ENCODE measurements around the gene CSNK2B.
A peak's percentile ranks its signal among the peaks of the same experiment; 100 is the strongest.

CSNK2B gene

DNA sequence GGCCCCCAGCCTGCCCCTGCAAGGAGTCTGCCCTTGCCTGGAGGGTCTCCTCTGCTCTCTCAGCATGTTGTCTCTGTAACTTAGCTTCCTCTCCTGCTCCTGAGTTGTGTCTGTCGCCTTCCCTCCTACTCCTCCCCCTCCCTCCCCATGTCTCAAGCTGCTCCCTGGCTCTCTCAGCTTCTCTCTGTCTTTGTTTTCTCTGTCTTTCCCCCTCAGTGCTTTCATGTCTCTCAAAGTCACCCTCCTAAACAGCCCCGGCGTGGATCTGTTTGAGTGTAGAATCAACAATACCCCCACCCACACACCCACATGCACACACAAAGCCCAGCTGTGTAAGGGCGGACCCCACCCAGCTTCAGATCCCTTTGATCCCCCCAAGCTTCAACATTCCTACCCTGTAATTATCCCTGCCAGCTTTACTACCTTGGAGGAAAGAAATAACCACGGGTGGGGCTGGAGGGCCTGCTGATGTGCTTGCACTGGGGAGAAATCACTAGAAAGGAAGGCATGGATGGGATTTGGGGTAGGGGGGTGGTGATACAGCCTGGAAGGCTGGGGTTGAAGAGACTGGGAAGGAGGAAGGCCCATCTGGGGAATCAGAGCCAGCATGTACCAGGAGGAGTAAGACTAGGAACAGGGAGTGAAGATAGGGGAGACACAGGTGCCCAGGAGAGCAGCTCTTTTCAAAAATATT lies 48.3 kb downstream of the CSNK2B start:
- H3K27ac ChIP-seq = no peak overlapping the region
- TF ChIP-seq, protein P1, sequence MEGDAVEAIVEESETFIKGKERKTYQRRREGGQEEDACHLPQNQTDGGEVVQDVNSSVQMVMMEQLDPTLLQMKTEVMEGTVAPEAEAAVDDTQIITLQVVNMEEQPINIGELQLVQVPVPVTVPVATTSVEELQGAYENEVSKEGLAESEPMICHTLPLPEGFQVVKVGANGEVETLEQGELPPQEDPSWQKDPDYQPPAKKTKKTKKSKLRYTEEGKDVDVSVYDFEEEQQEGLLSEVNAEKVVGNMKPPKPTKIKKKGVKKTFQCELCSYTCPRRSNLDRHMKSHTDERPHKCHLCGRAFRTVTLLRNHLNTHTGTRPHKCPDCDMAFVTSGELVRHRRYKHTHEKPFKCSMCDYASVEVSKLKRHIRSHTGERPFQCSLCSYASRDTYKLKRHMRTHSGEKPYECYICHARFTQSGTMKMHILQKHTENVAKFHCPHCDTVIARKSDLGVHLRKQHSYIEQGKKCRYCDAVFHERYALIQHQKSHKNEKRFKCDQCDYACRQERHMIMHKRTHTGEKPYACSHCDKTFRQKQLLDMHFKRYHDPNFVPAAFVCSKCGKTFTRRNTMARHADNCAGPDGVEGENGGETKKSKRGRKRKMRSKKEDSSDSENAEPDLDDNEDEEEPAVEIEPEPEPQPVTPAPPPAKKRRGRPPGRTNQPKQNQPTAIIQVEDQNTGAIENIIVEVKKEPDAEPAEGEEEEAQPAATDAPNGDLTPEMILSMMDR (conservative IDR thresholded peaks at IDR 0.05; ENCODE audit: low read depth) = no peak
- POLR2A ChIA-PET (ENCODE audit: low non-redundant PET) = no interaction called here
- CTCF ChIA-PET = interaction anchor here (0.6 kb wide), 1 partner anchor 83 kb away, joined by 3 read pairs; no protein-coding TSS in a partner anchor
- no peak for DNase-seq (ENCODE audit: low spot score)

DNA sequence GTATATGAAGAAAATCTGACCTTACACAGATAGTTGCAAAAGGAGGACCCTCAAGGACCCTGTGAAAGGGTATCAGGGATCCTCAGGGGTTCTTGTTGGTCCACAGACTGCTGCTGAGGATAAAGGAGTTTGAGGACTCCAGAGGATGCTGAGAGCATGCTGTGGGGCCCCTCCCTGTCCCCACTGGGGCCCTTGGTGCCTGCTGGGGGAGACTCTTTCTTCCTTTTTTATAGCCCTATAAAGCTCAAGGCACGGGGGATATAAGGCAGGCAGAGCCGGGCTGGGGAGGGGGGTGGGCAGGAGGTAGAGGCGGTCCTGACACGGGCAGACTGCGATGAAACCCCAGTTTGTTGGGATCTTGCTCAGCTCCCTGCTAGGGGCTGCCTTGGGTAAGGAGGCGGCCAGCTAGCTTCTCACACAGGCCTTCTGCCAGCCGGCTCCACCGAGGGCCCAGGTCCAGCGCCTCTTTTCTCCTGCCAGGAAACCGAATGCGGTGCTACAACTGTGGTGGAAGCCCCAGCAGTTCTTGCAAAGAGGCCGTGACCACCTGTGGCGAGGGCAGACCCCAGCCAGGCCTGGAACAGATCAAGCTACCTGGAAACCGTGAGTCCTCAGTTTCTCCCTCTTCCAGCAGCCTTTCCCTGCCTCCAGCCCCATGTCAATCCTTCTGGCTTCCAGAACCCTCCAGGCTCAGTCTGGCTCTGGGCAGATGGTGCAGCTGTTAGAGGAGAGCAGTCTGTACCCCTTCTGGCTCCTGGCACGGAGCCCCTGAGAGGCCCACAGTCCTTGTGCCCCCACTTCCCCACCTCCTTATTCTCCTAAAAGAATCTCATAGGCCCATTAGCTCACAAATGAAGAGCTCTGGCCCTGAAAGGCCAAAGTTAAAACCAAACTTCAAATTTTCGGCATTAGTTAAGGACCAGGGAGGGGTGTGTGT lies 49.4 kb downstream of the CSNK2B start, which contains the start of gene LY6G6D:
LY6G6D (plus strand) TSS at position 327 of the 937 bp plus-strand sequence; CDS start at position 335, 8 bp downstream.
- peak within 1 kb of the TSS; percentile 12; the same call in 1 of the 2 replicates for H3K27ac ChIP-seq
- ChIA-PET POLR2A (ENCODE audit: low non-redundant PET) (interaction anchor here (0.6 kb wide), 1 partner anchor 20 kb away, joined by 6 read pairs; no protein-coding TSS in a partner anchor), CTCF (interaction anchor here (1.2 kb wide), 1 partner anchor 14 kb away, joined by 8 read pairs; the partner anchor contains the start of gene DDAH2)
- no peak for DNase-seq (ENCODE audit: low spot score)
- TF ChIP-seq, protein P1 (conservative IDR thresholded peaks at IDR 0.05; ENCODE audit: low read depth) = no peak

DNA sequence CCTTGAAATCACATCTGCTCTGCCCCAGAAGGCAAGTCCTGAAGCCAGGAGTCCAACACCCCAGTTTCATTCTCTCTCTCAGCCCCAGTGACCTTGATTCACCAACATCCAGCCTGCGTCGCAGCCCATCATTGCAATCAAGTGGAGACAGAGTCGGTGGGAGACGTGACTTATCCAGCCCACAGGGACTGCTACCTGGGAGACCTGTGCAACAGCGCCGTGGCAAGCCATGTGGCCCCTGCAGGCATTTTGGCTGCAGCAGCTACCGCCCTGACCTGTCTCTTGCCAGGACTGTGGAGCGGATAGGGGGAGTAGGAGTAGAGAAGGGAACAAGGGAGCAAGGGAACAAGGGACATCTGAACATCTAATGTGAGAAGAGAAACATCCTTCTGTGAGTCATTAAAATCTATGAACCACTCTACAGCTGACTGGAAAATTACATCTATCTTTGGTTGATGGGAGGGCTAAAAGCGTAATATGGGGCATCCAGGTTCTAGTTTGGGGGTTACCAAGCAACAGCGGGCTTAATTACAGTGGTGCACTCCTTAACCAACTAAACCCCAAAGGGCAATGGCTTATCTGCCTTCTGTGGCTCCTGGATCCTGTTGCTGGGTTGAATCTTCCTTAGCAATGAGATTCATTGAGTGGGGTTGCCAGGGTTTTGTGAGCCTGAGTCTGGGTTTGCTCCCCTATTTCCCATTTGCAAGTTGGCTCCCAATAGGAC lies 51.8 kb downstream of the CSNK2B start:
- ChIA-PET POLR2A (ENCODE audit: low non-redundant PET) (no interaction called here), CTCF (interaction anchor here (0.6 kb wide), 4 partner anchors 12 to 219 kb away, joined by 3 to 4 read pairs (median 3); no protein-coding TSS in a partner anchor)
- TF ChIP-seq, protein P1 (conservative IDR thresholded peaks at IDR 0.05; ENCODE audit: low read depth) = 0 out of 2 replicates have a peak, but pooled peaks have one; percentile 15
- no peak overlapping the region for H3K27ac ChIP-seq
- no peak for DNase-seq (ENCODE audit: low spot score)

DNA sequence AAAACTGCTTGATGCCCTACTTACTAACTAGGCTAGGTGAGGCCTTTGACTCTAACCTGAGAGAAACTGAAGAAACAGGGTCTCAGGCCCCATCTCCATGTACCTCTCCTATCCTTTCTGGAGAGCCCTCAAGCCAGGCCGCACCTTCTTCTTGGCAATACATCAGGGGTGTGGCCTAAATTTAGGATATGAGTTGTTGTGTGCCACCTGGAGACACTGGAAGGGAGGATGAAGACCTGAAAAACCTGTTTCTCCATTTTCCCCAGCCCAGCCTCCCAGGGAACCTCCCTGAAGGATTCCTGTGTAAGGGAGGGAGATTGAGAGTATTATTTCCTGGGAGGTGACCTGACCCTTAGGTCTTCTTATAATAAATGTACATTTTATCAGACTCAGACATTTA lies 52.4 kb downstream of the CSNK2B start:
- TF ChIP-seq, protein P1 (conservative IDR thresholded peaks at IDR 0.05; ENCODE audit: low read depth) = no peak
- DNase-seq (ENCODE audit: low spot score) = peak; percentile 95
- H3K27ac ChIP-seq = no peak overlapping the region
- CTCF ChIA-PET = no interaction called here
- POLR2A ChIA-PET (ENCODE audit: low non-redundant PET) = no interaction called here

DNA sequence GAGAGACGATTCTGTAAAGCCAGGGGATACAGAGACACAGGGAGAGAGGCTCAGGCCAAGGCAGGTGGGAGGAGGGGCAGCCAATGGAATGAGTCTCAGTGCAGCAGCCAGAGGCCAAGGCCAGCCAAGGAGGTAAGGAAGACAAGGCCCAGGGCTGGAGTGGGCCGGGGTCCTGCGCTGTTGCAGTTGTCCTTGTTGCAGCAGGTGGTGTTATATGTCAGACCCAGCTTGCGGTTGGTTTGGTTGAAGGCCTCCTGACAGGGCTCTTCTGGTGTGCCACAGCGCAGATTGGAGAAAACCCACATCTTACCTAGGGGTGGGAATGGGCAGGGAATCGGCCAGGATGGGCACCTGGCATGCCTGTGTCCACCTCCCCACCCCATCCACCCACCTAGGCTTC lies 53.1 kb downstream of the CSNK2B start:
- CTCF ChIA-PET = no interaction called here

More for the DNA sequence above, 53.1 kb downstream of the CSNK2B start:
- TF ChIP-seq, protein P1 (conservative IDR thresholded peaks at IDR 0.05; ENCODE audit: low read depth) = no peak
- no peak overlapping the region for H3K27ac ChIP-seq
- DNase-seq (ENCODE audit: low spot score) = no peak
- POLR2A ChIA-PET (ENCODE audit: low non-redundant PET) = no interaction called here
